CD14-positive monocyte (primary cell): ENCODE measurements around the gene EYS. TPM values are rescaled to one million over a fixed set of nuclear protein-coding genes. Genes with fewer than 3 reads are reported as not detected.

Experiments
- DNase-seq, 3 donors: peaks; one replicate each; pipeline ENCODE4 v3.0.0-alpha.2; 2011 to 2022
- H2AFZ ChIP-seq: 2 replicates; pipeline ENCODE4 v1.6.0; 2012; ENCODE audit warnings: mild to moderate bottlenecking, low read depth, low read length, inconsistent platforms; ENCODE audit not compliant: insufficient read depth, poor library complexity, severe bottlenecking
- H3K27ac ChIP-seq, 2 donors: 1 replicate in 1 of 2; 2 replicates in 1 of 2; pipeline ENCODE4 v1.5.1; 2012 to 2013; ENCODE audit warnings: low read length in 2 of 2, control low read depth in 1 of 2, inconsistent platforms in 1 of 2, low read depth in 1 of 2, mild to moderate bottlenecking in 1 of 2
- H3K27me3 ChIP-seq, 2 donors: one replicate each; pipeline versions ENCODE4 v1.6.0 to v1.6.1; 2011 to 2013; ENCODE audit warnings: low read length in 2 of 2; ENCODE audit not compliant: control insufficient read depth in 2 of 2, insufficient read depth in 2 of 2
- H3K36me3 ChIP-seq, 2 donors: replicated peaks in 1 of 2; 1 replicate in 1 of 2; 2 replicates in 1 of 2; pipeline versions ENCODE4 v1.5.1 to v1.6.1; 2012 to 2013; ENCODE audit warnings: low read length in 2 of 2, control low read depth in 1 of 2, inconsistent platforms in 1 of 2, mild to moderate bottlenecking in 1 of 2; ENCODE audit not compliant: insufficient read depth in 2 of 2, control insufficient read depth in 1 of 2
- H3K4me1 ChIP-seq, 2 donors: 1 replicate in 1 of 2; 2 replicates in 1 of 2; pipeline versions ENCODE4 v1.5.1 to v1.6.1; 2012 to 2013; ENCODE audit warnings: low read length in 2 of 2, control low read depth in 1 of 2, inconsistent platforms in 1 of 2, mild to moderate bottlenecking in 1 of 2, moderate library complexity in 1 of 2; ENCODE audit not compliant: insufficient read depth in 2 of 2, control insufficient read depth in 1 of 2
- H3K4me2 ChIP-seq: replicated peaks from 2 replicates; pipeline ENCODE3; 2012; ENCODE audit warnings: low read length, moderate library complexity, mild to moderate bottlenecking; ENCODE audit not compliant: poor library complexity, severe bottlenecking; ENCODE audit errors: extremely low read depth
- H3K4me3 ChIP-seq, 3 experiments: fragments of 200-600 bp in 1 of 3; sonication (generic) in 1 of 3; replicated peaks in 1 of 3; 1 replicate in 2 of 3; 2 replicates in 1 of 3; pipeline ENCODE4 v1.5.1; 2011 to 2013; ENCODE audit warnings: low read length in 3 of 3, mild to moderate bottlenecking in 3 of 3, control low read depth in 2 of 3, low read depth in 2 of 3, inconsistent platforms in 1 of 3, moderate library complexity in 1 of 3
- H3K79me2 ChIP-seq: 2 replicates; pipeline ENCODE4 v1.6.0; 2012; ENCODE audit warnings: mild to moderate bottlenecking, control low read depth, inconsistent platforms, low read length, moderate library complexity; ENCODE audit not compliant: insufficient read depth
- H3K9ac ChIP-seq: 2 replicates; pipeline ENCODE4 v1.6.0; 2017; ENCODE audit warnings: low read length, mild to moderate bottlenecking; ENCODE audit not compliant: insufficient read depth, poor library complexity, severe bottlenecking
- H3K9me3 ChIP-seq, 2 donors: replicated peaks in 1 of 2; 1 replicate in 1 of 2; 2 replicates in 1 of 2; pipeline versions ENCODE4 v1.5.1 to v1.6.1; 2012 to 2013; ENCODE audit warnings: low read length in 2 of 2, control low read depth in 1 of 2; ENCODE audit not compliant: control insufficient read depth in 1 of 2, insufficient read depth in 1 of 2
- H4K20me1 ChIP-seq: 2 replicates; pipeline ENCODE4 v1.6.0; 2012; ENCODE audit warnings: mild to moderate bottlenecking, low read length, control low read depth, moderate library complexity; ENCODE audit not compliant: insufficient read depth
- H3K27ac Mint-ChIP-seq, 7 donors: one replicate each; pipeline ENCODE4 v1.8.0; 2020; ENCODE audit warnings: mild to moderate bottlenecking in 7 of 7, mixed read lengths in 7 of 7, moderate library complexity in 6 of 7, inconsistent platforms in 2 of 7
- H3K27me3 Mint-ChIP-seq, 3 donors: one replicate each; pipeline ENCODE4 v1.8.0; 2021 to 2022; ENCODE audit warnings: low read depth in 3 of 3, mild to moderate bottlenecking in 3 of 3, mixed read lengths in 3 of 3, moderate library complexity in 3 of 3, inconsistent platforms in 1 of 3
- H3K36me3 Mint-ChIP-seq, 2 donors: one replicate each; pipeline ENCODE4 v1.8.0; 2020; ENCODE audit warnings: mixed read lengths in 2 of 2, inconsistent platforms in 1 of 2, mild to moderate bottlenecking in 1 of 2
- H3K4me1 Mint-ChIP-seq: one replicate; pipeline ENCODE4 v1.8.0; 2020; ENCODE audit warnings: mild to moderate bottlenecking, mixed read lengths
- H3K4me3 Mint-ChIP-seq, 2 donors: one replicate each; pipeline ENCODE4 v1.8.0; 2020; ENCODE audit warnings: mild to moderate bottlenecking in 2 of 2, mixed read lengths in 2 of 2, moderate library complexity in 1 of 2
- H3K9me3 Mint-ChIP-seq, 7 donors: one replicate each; pipeline ENCODE4 v1.8.0; 2020 to 2022; ENCODE audit warnings: mixed read lengths in 7 of 7, mild to moderate bottlenecking in 6 of 7, moderate library complexity in 6 of 7, inconsistent platforms in 2 of 7
- WGBS: methylation state at CpG from one replicate; pipeline ENCODE4 v1.1.5; 2013; ENCODE audit warnings: missing lambda C conversion rate; ENCODE audit not compliant: insufficient coverage; 5-methylcytosine and 5-hydroxymethylcytosine counted together
- intact Hi-C, 2 donors: fragments of 100-400 bp; cut with micrococcal nuclease; formaldehyde crosslinking; loops; one replicate each; pipeline versions ENCODE4 v1.15.0 to v1.15.1; 2023
- polyA plus RNA-seq, 3 donors: library from polyadenylated mRNA; depleted of rRNA in 1 of 3; unstranded in 2 of 3; stranded (reverse) in 1 of 3; fragments of 300-500 nt in 2 of 3; fragments of >200 nt in 1 of 3; fragmentation: Illumina TruSeq in 2 of 3; gene quantifications; 1 replicate in 2 of 3; 2 replicates in 1 of 3; pipeline ENCODE4 v1.2.3, GENCODE V29; 2012 to 2021
- TF ChIP-seq, protein P1 (sequence below): fragments of 200-600 bp; IDR thresholded peaks from one replicate; pipeline ENCODE4 v1.8.0; 2022; ENCODE audit warnings: antibody characterized with exemption, mild to moderate bottlenecking

Gene EYS
- polyA plus RNA-seq, 3 donors, result 0.01 to 0.03 TPM; not detected in 1

- no peak overlapping the region for H3K4me3 Mint-ChIP-seq
- Histone ChIP-seq H3K4me2 (no peak overlapping the region), H3K9me3 (no peaks in the 10 kb centered on the region), H3K27ac (no peak overlapping the region), H4K20me1 (no peaks in the 10 kb centered on the region), H3K9ac (no peak overlapping the region), H3K4me1 (peaks cover 4 to 6% of the 10 kb centered on the region in 2 donors), H2AFZ (no peak overlapping the region), H3K36me3 (no peaks in the 10 kb centered on the region), H3K79me2 (no peaks in the 10 kb centered on the region), H3K4me3 (no peak overlapping the region), H3K27me3 (no peaks in the 10 kb centered on the region)
- H3K36me3 Mint-ChIP-seq, result no peaks in the 10 kb centered on the region
- no peaks in the 10 kb centered on the region for H3K9me3 Mint-ChIP-seq
- peaks cover 12% of the 10 kb centered on the region for H3K4me1 Mint-ChIP-seq
- TF ChIP-seq, protein P1, sequence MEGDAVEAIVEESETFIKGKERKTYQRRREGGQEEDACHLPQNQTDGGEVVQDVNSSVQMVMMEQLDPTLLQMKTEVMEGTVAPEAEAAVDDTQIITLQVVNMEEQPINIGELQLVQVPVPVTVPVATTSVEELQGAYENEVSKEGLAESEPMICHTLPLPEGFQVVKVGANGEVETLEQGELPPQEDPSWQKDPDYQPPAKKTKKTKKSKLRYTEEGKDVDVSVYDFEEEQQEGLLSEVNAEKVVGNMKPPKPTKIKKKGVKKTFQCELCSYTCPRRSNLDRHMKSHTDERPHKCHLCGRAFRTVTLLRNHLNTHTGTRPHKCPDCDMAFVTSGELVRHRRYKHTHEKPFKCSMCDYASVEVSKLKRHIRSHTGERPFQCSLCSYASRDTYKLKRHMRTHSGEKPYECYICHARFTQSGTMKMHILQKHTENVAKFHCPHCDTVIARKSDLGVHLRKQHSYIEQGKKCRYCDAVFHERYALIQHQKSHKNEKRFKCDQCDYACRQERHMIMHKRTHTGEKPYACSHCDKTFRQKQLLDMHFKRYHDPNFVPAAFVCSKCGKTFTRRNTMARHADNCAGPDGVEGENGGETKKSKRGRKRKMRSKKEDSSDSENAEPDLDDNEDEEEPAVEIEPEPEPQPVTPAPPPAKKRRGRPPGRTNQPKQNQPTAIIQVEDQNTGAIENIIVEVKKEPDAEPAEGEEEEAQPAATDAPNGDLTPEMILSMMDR, result no peak
- intact Hi-C loops, result no loop called here
- no peak for DNase-seq
- peaks cover 0 to 2% (median 0%) of the 10 kb centered on the region in 3 donors for H3K27me3 Mint-ChIP-seq
- no peak overlapping the region for H3K27ac Mint-ChIP-seq
- 100% methylated on average over 1 of the region's 1 CpG for WGBS
These were observed 1843.0 kb downstream of the EYS start for GRCh38 chr6:63864061-63864460.

- TF ChIP-seq, protein P1, result no peak
- Histone ChIP-seq H3K4me3 (no peak overlapping the region), H3K27ac (no peak overlapping the region), H3K9me3 (no peaks in the 10 kb centered on the region), H3K4me1 (peaks cover 7% of the 10 kb centered on the region in 2 donors), H3K79me2 (no peaks in the 10 kb centered on the region), H3K27me3 (no peaks in the 10 kb centered on the region), H3K9ac (no peak overlapping the region), H3K36me3 (no peaks in the 10 kb centered on the region), H3K4me2 (no peak overlapping the region), H2AFZ (no peak overlapping the region), H4K20me1 (no peaks in the 10 kb centered on the region)
- Mint-ChIP-seq H3K9me3 (no peaks in the 10 kb centered on the region), H3K4me1 (peaks cover 17% of the 10 kb centered on the region), H3K4me3 (no peak overlapping the region), H3K36me3 (no peaks in the 10 kb centered on the region), H3K27ac (no peak overlapping the region), H3K27me3 (peaks cover 0 to 2% (median 0%) of the 10 kb centered on the region in 3 donors)
- intact Hi-C loops, result no loop called here
- 86% methylated on average over 1 of the region's 3 CpGs for WGBS
- no peak for DNase-seq
These were observed 1844.4 kb downstream of the EYS start for GRCh38 chr6:63862486-63863198.
